HL-60/S4 treated with retinoic acid at 250 ng/mL for 4 days and 3 days (cell line): ENCODE data around the gene NT5DC1.

Experiments used
- in situ Hi-C: fragments of 300-500 bp; cut with MboI; formaldehyde crosslinking; loops from 2 replicates; pipeline ENCODE4 v1.7.0; 2022; ENCODE audit warnings: low sequenced_read_pairs

NT5DC1 gene

DNA sequence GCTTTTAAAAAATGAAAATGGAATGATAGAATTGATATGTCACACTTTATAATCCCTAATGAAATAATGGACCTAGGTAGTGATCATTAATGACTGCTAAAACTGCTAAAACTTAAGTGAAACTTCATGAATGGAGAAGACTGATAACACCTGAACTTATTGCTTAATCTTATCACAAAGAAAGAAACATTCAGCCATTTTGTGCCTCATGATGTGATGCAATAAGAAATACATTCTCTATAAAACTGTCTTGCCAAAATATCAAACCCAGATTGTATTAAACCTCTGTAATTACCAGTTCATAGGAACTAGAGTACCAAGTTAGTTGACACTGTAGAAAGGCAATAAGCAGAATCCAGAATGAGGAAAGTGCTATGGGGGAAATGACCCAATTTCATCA is 79.7 kb downstream of the NT5DC1 start:
- in situ Hi-C loops, result no loop called here

DNA sequence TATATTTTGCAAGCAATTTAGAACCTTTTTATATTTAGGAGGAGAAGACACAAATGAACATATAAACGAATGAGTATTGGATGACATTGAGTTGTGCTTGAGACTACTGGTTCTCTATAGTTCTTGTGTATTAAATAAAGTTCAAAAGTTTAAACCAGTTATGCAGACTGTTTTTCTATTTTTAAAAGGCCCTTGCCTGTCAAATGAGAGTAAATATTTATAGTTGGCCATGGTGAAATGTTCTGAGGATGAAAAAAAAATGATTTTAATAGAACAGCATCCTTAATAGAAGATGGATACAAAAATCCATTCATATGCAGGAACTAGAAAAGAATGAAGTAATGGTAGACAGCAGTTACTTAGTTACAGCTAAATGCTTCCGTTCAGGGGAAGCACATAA is 88.8 kb downstream of the NT5DC1 start:
- in situ Hi-C loops, result no loop called here

DNA sequence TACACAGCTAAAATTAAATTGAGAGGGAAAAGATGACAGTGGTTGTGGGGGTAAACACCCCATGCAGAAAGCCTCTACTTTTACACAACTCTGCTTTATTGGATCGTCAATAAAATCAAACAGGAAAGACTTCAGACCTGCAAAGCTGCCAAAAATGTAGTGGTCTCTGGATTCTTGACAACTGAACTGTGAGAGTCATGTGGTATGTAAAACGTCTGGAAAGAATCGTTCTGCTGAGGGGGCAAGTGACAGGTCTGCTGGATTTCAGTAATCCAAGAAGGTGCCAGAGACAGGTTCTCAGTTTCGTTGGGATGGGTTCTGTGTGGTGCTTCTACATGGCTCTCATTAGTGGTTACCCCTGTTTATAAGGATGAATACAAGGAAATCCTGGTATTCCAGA is 89.9 kb downstream of the NT5DC1 start:
- in situ Hi-C loops, result no loop called here

DNA sequence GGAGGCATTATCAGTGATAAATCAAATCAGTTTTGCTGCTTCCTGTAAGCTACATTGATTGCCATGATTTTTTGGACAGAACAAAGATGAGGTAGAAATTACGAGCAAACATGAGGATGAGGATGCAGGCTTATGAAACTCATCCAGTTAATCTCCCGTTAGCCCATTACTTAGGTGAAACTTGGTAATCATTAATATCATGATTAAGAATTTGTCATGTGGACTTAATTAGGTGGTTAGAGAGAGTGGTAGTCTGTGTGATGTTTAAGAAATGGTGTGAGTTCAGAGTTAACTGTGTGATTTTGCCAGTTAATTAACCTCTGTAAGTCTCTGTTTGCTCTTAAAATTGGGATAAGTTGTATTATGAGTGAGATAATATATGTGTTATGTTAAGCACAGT is 91.2 kb downstream of the NT5DC1 start:
- in situ Hi-C loops, result no loop called here

DNA sequence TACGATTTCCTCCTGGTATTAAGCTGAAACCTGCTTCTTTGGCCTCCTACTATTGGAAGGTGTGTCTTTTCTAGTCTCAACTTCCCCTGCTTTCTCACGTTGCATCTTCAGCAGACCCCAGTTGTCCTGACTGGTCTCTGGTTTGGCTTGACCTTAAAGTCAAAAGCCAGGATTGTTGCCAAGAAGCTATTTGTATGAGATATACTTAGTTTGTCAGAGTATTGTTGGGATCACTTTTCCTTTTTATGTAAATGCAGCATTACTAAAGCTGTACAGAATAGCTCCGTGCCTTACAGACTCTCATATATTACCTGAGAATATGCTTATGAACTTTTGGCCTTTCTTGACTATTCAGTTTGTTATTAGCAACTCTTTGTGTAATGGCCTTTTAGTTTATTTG is 92.1 kb downstream of the NT5DC1 start:
- in situ Hi-C loops, result no loop called here

DNA sequence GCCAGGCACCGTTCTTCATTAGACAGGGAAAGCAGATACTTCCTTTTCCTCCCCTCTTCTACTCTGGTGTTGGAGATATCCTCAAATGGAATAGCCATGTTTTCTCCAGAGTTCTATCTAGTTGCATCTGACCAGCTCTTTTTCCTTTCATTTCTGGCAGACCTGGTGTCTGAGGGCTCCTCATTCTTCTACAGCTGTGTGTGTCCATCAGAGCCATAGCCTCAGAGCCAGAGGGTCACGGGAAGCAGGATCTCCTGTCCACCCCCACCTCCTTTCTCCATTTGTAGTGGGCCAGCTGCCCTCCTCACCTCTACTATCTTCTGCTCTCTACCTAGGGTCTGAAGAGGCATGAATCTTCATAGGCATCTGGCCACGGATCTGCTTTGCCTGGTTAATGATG is 96.2 kb downstream of the NT5DC1 start:
- in situ Hi-C loops, result no loop called here

DNA sequence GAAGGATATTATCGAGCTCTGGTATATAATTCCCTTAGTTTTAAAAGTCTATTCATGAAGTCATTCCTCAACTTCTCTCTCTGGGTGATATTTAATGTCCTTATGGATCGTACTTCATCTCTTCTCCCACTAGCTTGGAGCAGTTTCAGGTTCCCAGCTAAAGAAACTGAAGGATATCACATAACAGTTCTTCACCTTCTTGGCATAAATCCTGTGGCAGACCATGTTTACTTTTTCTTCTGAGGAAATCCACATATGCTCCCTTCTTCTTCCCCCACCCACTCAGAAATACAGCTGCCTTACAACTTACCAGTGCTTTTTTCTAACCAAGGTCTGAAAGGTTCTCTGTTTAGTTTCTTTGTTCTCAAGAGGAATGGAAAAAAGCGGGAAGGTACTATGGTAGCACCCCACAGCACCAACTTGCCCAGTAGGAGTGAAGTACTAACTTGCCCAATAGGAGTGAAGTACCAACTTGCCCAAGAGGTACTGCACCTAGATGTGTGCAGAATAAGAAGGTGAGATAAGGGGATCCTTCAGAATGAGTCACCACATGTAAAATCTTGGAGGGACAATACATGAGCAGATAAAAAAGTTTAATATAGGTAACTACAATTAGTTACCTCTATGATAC is 100.1 kb downstream of the NT5DC1 start:
- in situ Hi-C loops, result no loop called here

DNA sequence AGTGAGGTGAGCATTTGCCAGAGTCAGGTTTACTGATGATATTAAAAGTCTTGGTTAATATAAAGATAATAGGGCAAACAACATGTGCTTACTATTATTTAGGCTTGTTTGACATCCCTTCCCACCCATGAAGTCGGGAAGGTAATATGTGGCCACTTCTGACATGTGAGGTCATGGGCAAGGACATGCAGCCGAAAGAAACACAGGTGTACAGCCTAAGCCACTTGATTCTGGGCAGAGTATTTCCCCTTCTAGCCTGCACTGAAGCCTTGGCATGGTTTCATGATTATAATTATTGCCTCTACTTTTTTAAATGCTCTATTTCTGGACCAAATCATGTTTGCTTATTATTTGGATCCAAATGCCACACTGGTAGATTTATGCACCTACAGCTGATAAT is 100.9 kb downstream of the NT5DC1 start:
- in situ Hi-C loops, result no loop called here

DNA sequence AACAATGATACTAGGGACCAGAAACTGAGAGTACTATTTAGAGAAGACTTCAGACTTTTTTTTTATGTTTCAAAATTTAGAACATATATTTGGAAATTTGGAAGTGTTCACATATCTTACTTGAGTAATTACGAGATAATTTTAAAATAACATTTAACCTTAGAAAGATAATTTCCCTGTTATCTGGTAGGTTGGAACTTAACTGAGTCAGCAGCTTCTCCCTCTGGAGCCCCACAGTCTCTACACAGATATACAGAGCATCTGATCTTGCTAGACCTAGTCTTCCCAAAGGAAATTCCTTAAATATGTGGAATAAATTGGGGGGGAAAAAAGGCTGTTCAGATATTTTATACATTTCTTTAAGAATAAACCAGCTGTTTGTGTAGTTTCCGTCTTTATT is 104.6 kb downstream of the NT5DC1 start:
- in situ Hi-C loops, result no loop called here

DNA sequence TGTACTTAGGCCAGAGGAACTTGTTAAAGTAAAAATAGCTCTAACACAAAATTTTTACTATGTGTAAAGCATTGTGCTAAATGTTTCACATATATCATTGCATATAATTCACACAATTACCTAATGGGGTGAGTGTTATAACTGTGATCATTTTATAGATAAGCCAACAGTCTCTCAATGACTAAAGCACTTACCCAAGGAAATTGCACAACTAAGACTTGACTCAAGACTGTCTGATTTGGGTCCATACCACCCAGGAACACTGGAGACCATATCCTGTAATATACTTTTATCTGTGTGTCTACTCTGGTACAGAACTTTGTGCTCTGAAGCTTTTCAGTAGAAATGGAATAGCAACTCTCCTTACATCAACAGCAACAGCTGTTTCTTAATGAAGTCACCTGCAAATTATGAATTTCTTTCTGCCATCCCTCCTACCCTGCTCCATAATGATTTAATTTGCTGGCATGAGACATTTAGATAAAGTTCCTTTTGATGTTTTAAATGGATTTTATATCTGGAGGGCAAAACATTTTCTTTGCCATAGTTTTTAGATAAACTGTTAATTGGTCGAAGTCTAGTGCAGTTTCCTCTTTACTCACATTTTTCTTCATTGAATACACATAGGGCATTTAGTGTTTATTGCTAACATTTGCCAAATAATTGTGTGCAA is 105.7 kb downstream of the NT5DC1 start:
- in situ Hi-C loops, result no loop called here

DNA sequence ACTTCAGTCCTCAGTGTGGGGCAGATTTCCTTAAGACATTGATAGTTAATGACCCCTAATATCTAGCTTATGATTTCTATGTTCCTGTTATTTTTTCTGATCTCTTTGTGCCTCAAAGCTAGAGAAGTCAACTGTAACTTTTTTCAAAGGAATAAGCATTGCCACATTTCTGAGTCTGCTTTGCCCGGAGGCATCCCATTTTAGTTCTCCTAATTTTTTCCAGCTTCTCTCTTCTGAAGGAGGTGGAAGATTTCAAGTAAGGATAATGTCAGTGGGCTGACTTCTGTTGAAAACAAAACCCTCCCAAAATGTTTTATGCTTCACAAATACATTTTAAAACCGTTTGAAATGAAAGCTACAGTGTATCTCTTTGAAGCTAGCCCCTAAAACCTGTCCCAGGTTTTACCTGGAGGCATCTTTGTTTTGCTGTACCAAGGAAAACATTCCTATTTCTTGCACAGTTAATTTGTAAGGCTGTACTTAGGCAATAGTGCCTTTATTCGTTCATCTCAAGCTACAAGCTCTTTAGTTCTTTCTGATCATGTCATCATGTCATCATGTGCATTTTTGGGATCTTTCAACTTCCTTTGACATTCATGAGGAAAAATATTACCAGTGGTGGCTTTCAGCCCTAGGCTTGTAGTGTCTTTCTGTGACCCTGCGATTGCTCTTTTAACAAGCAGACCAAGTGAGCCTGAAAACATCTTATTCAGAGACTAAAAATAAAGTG is 107.6 kb downstream of the NT5DC1 start:
- in situ Hi-C loops, result no loop called here

DNA sequence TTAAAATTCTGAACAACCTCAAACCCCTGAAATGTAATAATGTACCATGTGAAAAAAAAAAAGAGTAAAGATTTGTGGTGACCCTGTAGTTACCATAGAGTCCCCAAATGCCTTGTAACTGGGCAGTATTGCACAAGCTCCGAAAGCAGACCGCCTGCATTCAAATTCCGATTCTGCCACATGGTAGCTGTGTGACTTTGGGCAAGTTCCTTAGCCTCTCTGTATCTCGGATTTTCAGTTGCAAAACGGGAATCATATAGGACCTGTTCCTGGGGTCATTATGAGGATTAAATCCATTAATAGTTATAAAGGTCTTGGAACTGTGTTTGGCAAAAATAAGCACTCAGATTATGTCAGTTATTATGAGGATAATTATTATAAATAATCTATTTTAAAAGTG is 109.7 kb downstream of the NT5DC1 start:
- in situ Hi-C loops, result no loop called here

DNA sequence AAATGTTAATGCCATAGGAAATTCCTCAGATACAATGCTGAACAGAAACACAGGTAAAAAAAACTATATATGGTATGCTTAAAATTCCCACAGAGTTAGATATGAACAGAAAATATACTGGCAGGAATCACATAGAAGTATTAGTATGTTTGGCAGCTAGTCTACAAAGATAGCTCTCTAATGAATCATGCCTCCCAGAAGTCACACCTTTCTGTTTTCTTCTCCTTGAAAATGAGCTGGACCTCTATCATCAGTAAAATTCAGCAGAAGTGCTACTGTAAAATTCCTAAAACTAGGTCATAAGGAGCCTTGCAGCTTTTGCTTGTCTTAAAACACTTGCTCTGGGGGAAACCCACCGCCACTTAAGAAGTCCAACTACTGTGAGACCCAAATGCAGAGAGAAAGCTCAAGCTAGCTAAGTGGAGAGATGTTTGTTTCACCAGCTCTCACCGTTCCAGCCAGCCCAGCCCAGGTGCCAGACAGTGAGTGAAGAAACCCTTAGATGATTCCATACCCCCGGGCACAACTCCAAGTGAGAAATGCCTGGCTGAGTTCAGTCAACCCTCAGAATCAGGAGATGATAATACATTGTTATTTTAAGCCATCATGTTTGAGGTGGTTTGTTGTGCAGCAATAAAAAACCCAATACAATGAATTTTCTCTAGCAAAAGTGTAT is 110.2 kb downstream of the NT5DC1 start:
- in situ Hi-C loops, result no loop called here

DNA sequence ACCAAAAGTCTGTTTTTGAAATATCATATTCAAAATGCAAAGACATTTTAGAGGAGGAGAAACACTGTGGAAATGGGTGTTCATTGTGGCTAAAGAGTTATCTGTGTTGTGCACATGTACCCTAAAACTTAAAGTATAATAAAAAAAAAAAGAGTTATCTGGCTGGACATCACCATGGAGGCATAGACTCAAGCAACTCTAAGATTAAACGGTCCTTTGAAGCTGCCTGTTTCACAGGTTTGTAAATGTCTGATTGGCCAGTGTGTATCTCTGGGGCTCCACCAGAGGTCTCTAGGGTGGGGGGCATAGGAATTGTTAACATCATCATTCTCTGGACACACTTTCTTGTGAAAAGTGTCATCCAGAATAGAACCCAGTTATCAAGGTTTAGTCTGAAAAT is 114.0 kb downstream of the NT5DC1 start:
- in situ Hi-C loops, result no loop called here

DNA sequence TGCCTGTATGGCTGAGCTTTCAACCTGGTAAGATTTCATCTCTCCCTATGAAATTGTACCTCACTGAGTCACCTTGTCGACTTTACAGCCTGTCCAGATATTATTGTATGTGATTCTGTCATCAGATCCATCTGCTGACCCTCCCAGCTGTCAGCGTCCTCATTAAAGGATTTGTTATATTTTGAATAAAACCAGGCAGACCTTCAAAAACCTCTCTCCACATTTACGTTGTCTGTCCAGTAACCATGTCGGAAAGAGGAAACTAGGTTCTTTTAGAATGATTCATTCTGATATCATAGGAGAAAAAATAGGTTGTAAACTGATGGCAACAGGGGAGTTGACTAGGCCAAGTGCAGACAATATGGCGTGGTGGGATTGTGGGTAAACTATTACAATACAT is 114.8 kb downstream of the NT5DC1 start:
- in situ Hi-C loops, result no loop called here

DNA sequence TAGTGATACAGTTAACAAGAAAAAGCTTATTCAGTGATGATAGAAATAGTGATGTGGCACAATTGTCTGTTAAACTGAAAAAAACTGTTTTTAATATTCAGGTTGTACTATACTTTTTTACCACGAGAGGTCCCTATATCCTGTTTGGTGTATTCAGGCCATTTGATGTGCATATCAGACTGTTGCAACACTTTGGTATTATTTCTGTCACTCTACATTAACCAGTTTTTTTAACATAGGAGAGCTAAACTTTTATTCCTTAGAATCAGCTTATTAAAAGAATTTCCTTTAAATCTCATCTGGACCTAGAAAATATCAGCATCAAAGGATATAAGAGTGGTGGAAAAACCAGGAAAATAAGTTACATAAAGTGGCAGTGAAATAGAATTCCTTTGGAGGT is 116.4 kb downstream of the NT5DC1 start:
- in situ Hi-C loops, result no loop called here

DNA sequence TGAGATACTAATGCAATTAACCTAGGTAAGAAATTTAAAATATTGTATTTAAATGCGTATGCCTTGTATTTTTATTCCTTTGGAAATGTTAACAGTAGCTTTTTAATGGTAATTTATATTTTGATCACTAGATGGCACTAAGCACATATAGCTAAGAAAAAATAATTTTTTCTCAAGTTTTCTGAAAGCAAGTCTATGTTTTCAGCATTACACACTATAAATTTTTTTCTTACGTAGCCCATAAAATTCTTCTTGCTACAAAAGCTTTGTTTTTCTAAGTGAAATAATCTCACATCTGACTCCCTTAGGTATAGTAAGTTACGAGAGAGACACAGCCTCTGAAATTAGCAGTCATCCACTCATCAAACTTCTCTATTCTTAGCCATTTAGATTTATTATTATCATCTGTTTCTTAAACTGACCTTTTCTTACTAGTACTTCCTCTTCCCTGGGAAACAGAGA is 117.5 kb downstream of the NT5DC1 start:
- in situ Hi-C loops, result no loop called here

DNA sequence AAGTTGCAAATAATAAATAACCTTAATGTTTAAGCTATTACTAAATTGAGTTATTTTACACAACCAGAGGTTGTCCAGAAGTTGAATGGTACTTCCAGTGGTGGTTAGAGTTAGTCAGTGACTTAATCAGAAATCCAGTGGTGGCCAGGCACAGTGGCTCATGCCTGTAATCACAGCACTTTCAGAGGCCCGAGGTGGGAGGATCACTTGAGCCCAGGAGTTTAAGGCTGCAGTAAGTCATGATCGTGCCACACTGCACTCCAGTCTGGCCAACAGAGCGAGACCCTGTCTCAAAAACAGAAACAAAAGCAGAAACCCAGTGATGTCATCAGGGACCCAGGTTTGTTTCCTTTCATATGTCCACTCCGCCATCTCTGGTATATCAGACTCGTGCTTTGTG is 118.2 kb downstream of the NT5DC1 start:
- in situ Hi-C loops, result no loop called here

DNA sequence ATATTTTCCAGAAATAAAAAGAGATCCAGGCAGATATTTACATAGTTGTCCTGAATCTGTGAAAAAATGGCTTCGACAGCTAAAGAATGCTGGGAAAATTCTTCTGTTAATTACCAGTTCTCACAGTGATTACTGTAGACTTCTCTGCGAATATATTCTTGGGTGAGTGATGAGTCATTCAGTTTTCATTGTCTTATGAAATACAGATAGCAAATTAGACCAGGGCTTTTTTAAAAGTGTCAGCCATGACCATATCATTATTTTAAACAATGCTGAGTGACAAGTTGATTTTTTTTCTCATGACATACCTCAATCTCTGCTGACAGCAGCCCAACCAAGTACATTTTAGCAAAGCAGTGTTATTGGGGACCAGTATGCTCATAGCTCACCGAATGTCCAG is 120.4 kb downstream of the NT5DC1 start:
- in situ Hi-C loops, result no loop called here

DNA sequence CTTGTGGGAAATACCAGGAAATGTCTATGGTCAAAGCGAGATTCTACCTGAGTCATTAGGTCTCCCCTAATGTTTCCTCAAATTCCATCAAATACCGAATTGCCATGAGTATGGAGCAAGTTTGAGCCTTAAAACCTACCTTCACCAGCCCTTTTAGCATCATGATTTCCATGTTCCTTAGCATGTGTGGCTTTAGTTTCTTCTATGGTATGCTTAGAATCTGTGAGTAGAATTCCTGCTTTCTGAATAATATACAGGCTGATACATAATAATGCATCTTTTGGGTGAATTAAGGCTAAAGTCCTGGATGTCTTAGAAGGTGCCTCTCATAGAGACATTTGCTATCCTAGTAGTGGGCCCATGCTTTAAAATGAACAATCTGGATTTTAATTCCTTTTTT is 121.3 kb downstream of the NT5DC1 start:
- in situ Hi-C loops, result no loop called here

DNA sequence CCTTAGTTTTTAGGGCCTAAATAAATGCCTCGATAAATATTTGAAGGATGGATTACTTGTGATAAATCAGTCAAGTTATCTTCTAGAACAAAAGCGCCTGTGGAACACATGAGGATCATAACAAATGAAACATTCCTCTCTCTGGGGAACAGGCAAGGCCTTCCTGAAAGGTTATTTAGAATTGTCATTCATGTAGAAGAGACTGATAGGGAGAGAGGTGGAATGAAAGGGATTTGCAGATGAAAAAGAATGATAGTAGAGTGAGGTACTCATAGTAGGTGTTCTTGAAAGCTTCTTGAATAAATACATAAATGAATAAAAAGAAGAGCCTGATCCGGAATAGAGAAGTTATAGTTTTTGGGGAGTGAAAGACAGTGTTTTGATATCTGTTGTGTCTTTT is 122.7 kb downstream of the NT5DC1 start:
- in situ Hi-C loops, result no loop called here
